Skeletal muscle tissue (tissue), 4 donors: ENCODE measurements around the gene SFMBT2. TPM values are rescaled to one million over a fixed set of nuclear protein-coding genes. Genes with fewer than 3 reads are reported as not detected.

ENCODE experiments used
- H3K27ac ChIP-seq: one replicate; pipeline ENCODE4 v1.7.0; 2013; ENCODE audit warnings: mild to moderate bottlenecking, low read depth, low read length, inconsistent platforms
- H3K27me3 ChIP-seq, 3 donors: one replicate each; pipeline ENCODE4 v1.7.0; 2013; ENCODE audit warnings: low read length in 3 of 3; ENCODE audit not compliant: control insufficient read depth in 3 of 3, insufficient read depth in 3 of 3
- H3K36me3 ChIP-seq, 3 donors: one replicate each; pipeline ENCODE4 v1.7.0; 2013; ENCODE audit warnings: low read length in 3 of 3; ENCODE audit not compliant: control insufficient read depth in 3 of 3, insufficient read depth in 3 of 3
- H3K4me1 ChIP-seq, 3 donors: one replicate each; pipeline ENCODE4 v1.7.0; 2013; ENCODE audit warnings: low read length in 3 of 3, mild to moderate bottlenecking in 3 of 3; ENCODE audit not compliant: control insufficient read depth in 3 of 3, insufficient read depth in 3 of 3
- H3K4me3 ChIP-seq, 3 donors: one replicate each; pipeline ENCODE4 v1.7.0; 2013; ENCODE audit warnings: low read length in 3 of 3
- H3K9ac ChIP-seq, 3 donors: one replicate each; pipeline ENCODE4 v1.7.0; 2013; ENCODE audit warnings: low read length in 3 of 3, mild to moderate bottlenecking in 3 of 3, moderate library complexity in 2 of 3, low read depth in 1 of 3
- H3K9me3 ChIP-seq, 3 donors: one replicate each; pipeline ENCODE4 v1.7.0; 2013; ENCODE audit warnings: low read length in 3 of 3; ENCODE audit not compliant: control insufficient read depth in 3 of 3
- total RNA-seq: library from RNA; depleted of rRNA; stranded (reverse); fragments of >200 nt; gene quantifications from one replicate; pipeline ENCODE4 v1.2.3, GENCODE V29; 2014
- donor health status: Osteomylitis.

SFMBT2 gene
- total RNA-seq, 1 donor from 2014 or later, result 12.5 TPM

- no peaks in the 10 kb centered on the region for H3K36me3 ChIP-seq
- H3K27me3 ChIP-seq, result no peaks in the 10 kb centered on the region
- peaks cover 9 to 20% (median 12%) of the 10 kb centered on the region in 3 donors for H3K4me1 ChIP-seq
- no peak overlapping the region for H3K9ac ChIP-seq
- H3K27ac ChIP-seq, result no peak overlapping the region
- H3K9me3 ChIP-seq, result no peaks in the 10 kb centered on the region
- H3K4me3 ChIP-seq, result no peak overlapping the region
These were observed 145.3 kb downstream of the SFMBT2 start for GRCh38 chr10:7265396-7266123.

- Histone ChIP-seq H3K27me3 (no peaks in the 10 kb centered on the region), H3K27ac (no peak overlapping the region), H3K9ac (no peak overlapping the region), H3K36me3 (no peaks in the 10 kb centered on the region), H3K9me3 (no peaks in the 10 kb centered on the region), H3K4me3 (no peak overlapping the region), H3K4me1 (peaks cover 9 to 22% (median 14%) of the 10 kb centered on the region in 3 donors)
These were observed 146.5 kb downstream of the SFMBT2 start for GRCh38 chr10:7264313-7264756.

GRCh38 chr10:7263616-7264015 lies 147.2 kb downstream of the SFMBT2 start:
- H3K9ac ChIP-seq, result no peak overlapping the region
- H3K27me3 ChIP-seq, result no peaks in the 10 kb centered on the region
- no peak overlapping the region for H3K4me3 ChIP-seq
- peaks cover 8 to 21% (median 14%) of the 10 kb centered on the region in 3 donors for H3K4me1 ChIP-seq
- no peaks in the 10 kb centered on the region for H3K36me3 ChIP-seq
- no peak overlapping the region for H3K27ac ChIP-seq
- H3K9me3 ChIP-seq, result no peaks in the 10 kb centered on the region

- Histone ChIP-seq H3K36me3 (no peaks in the 10 kb centered on the region), H3K9ac (no peak overlapping the region), H3K4me3 (no peak overlapping the region), H3K9me3 (no peaks in the 10 kb centered on the region), H3K27ac (no peak overlapping the region), H3K4me1 (peaks cover 8 to 27% (median 14%) of the 10 kb centered on the region in 3 donors), H3K27me3 (no peaks in the 10 kb centered on the region)
These were observed 149.5 kb downstream of the SFMBT2 start for GRCh38 chr10:7261351-7261750.

- Histone ChIP-seq H3K9me3 (no peaks in the 10 kb centered on the region), H3K4me1 (peaks cover 8 to 27% (median 14%) of the 10 kb centered on the region in 3 donors), H3K9ac (no peak overlapping the region)
These were observed 149.9 kb downstream of the SFMBT2 start for GRCh38 chr10:7260912-7261311.

GRCh38 chr10:7260412-7260900 lies 150.4 kb downstream of the SFMBT2 start:
- Histone ChIP-seq H3K4me1 (peaks cover 8 to 27% (median 11%) of the 10 kb centered on the region in 3 donors), H3K9me3 (no peaks in the 10 kb centered on the region), H3K27ac (peak overlapping the region; percentile 34), H3K4me3 (no peak overlapping the region), H3K27me3 (no peaks in the 10 kb centered on the region), H3K9ac (no peak overlapping the region), H3K36me3 (no peaks in the 10 kb centered on the region)

More at GRCh38 chr10:7260912-7261311, 149.9 kb downstream of the SFMBT2 start:
- Histone ChIP-seq H3K27me3 (no peaks in the 10 kb centered on the region), H3K4me3 (no peak overlapping the region), H3K27ac (peak overlapping the region; percentile 34), H3K36me3 (no peaks in the 10 kb centered on the region)

- peaks cover 8 to 27% (median 10%) of the 10 kb centered on the region in 3 donors for H3K4me1 ChIP-seq
- H3K4me3 ChIP-seq, result no peak overlapping the region
- H3K27ac ChIP-seq, result no peak overlapping the region
- H3K9ac ChIP-seq, result no peak overlapping the region
- no peaks in the 10 kb centered on the region for H3K27me3 ChIP-seq
- no peaks in the 10 kb centered on the region for H3K36me3 ChIP-seq
- H3K9me3 ChIP-seq, result no peaks in the 10 kb centered on the region
These were observed 151.8 kb downstream of the SFMBT2 start for GRCh38 chr10:7258948-7259523.

- Histone ChIP-seq H3K27me3 (no peaks in the 10 kb centered on the region), H3K4me3 (no peak overlapping the region), H3K9ac (no peak overlapping the region), H3K27ac (no peak overlapping the region), H3K9me3 (no peaks in the 10 kb centered on the region), H3K4me1 (peaks cover 6 to 19% (median 6%) of the 10 kb centered on the region in 3 donors), H3K36me3 (peaks cover 0 to 3% (median 0%) of the 10 kb centered on the region in 3 donors)
These were observed 155.3 kb downstream of the SFMBT2 start for GRCh38 chr10:7255517-7255916.

- peaks cover 3 to 6% (median 6%) of the 10 kb centered on the region in 3 donors for H3K36me3 ChIP-seq
- H3K27ac ChIP-seq, result no peak overlapping the region
- H3K4me1 ChIP-seq, result no peaks in the 10 kb centered on the region
- no peaks in the 10 kb centered on the region for H3K27me3 ChIP-seq
- H3K9ac ChIP-seq, result no peak overlapping the region
- H3K4me3 ChIP-seq, result no peak overlapping the region
- no peaks in the 10 kb centered on the region for H3K9me3 ChIP-seq
These were observed 159.0 kb downstream of the SFMBT2 start for GRCh38 chr10:7251696-7252465.
